ENCODE measurements around the gene BACE1.

DNA sequence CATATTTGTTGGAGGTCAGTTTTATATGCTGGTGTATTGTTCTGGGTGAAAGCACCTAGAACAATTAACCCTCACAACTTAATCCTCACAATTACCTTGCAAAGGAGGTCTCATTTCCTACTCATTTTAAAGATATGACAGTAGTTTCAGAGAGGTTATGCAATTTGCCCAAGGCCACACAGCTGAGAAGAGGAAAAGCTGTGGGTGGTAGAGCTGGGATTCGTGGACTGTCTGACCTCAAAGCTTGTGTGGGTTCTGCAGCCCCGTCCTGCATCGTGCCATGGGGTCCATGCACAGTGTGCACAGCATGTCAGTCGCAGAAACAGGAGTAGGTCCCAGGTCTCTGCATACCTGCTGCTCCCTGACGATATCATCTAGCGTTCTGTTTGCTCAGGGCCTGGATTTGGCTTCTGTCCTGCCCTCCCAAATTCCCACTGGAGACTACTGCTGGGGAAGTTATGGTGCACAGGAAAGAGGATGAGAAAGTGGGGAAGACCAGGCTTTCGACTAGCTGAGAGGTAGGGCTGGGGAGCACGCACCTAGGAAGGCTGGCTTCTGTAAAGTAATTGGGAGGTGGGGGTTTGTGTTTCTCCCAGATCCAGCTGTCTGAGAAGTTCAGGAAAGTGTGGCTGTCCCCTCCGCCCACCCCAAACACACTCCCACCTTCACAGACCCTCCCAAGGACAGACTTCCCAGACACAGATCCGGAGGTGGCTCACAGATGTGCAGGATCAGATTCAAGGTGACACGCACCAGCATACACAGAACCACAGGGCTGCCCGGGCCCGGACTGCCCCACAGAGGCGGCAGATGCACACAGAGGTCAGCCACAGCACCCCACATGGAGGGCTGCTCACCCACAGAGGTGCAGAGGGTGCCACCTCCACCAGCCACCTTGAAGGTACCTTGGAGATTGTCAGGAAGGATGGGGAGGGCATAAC is 2.0 kb downstream of the BACE1 start:
- TF ChIP-seq POLR2AphosphoS5 (IDR thresholded peaks at IDR 0.05) (no peak), POLR2A (IDR thresholded peaks at IDR 0.05) (no peak)
- TF ChIP-seq, protein P1, sequence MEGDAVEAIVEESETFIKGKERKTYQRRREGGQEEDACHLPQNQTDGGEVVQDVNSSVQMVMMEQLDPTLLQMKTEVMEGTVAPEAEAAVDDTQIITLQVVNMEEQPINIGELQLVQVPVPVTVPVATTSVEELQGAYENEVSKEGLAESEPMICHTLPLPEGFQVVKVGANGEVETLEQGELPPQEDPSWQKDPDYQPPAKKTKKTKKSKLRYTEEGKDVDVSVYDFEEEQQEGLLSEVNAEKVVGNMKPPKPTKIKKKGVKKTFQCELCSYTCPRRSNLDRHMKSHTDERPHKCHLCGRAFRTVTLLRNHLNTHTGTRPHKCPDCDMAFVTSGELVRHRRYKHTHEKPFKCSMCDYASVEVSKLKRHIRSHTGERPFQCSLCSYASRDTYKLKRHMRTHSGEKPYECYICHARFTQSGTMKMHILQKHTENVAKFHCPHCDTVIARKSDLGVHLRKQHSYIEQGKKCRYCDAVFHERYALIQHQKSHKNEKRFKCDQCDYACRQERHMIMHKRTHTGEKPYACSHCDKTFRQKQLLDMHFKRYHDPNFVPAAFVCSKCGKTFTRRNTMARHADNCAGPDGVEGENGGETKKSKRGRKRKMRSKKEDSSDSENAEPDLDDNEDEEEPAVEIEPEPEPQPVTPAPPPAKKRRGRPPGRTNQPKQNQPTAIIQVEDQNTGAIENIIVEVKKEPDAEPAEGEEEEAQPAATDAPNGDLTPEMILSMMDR (IDR thresholded peaks at IDR 0.05 in 8 of 11, conservative IDR thresholded peaks at IDR 0.05 in 3 of 11) = no peak
